Measurements from ENCODE around the gene SULT1E1. TPM values are rescaled to one million over a fixed set of nuclear protein-coding genes. Genes with fewer than 3 reads are reported as not detected.

The SULT1E1 gene
- total RNA-seq, 4 donors from 2014 or later = not detected

DNA sequence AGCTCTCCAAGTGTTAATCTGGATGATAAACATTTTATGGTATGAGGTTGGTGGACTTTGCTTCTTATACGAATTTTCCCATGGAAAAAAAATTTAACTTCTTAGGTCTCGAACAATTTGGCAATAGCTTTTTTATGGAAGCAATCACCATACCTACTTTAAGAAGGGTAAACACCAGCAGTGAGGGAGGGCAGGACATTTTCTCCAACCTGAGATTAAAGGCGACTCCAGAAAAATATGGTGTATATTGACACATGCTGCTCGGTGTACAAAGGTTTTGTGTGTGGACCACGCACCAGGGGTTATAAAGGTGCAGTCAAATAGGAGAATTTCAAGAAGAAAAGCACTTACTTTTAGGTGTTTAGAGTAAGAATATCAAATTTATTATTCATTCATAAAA, 34.2 kb upstream of the SULT1E1 start:
- DNase-seq = no peak
- no peaks in the 10 kb centered on the region for H3K27me3 ChIP-seq
- WGBS, 2 donors = 69 to 88% methylated on average over 5 of the region's 5 CpGs
- intact Hi-C loops (cut with DNase I) = loop anchor here (10.0 kb wide), 1 partner anchor 611 kb away; no protein-coding TSS in a partner anchor
- no peaks in the 10 kb centered on the region for H3K36me3 ChIP-seq
- TF ChIP-seq POLR2A (IDR thresholded peaks at IDR 0.05) (no peak), CTCF (IDR thresholded peaks at IDR 0.05) (no peak)
- no peak overlapping the region for H3K4me3 ChIP-seq (replicated peaks in 1 of 3)
- H3K27ac ChIP-seq = no peak overlapping the region
- H3K4me1 ChIP-seq = no peaks in the 10 kb centered on the region
- H3K9me3 ChIP-seq = no peaks in the 10 kb centered on the region

DNA sequence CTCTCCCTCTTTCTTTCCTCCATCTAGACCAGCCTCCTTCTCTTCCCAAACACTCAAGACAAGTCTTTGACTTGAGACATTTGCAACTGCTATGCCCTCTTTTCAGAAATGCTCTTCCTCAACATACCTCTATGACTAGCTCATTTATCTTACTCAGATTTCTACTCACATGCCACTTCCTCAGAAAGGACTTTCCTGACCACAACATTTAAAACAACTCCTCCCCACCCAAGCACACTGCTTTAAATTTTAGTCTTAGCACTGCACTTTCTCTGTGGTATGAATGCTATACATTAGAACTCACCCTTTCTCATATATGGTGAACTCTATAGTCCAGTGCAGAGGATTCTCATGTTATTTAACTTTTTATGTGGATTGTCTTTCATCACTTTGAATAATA, 28.4 kb upstream of the SULT1E1 start:
- Histone ChIP-seq H3K27me3 (no peaks in the 10 kb centered on the region), H3K4me1 (no peaks in the 10 kb centered on the region), H3K36me3 (no peaks in the 10 kb centered on the region), H3K9me3 (no peaks in the 10 kb centered on the region), H3K4me3 (replicated peaks in 1 of 3) (no peak overlapping the region), H3K27ac (no peak overlapping the region)
- DNase-seq = no peak
- TF ChIP-seq POLR2A (IDR thresholded peaks at IDR 0.05) = no peak
- TF ChIP-seq CTCF (IDR thresholded peaks at IDR 0.05) = no peak
- intact Hi-C loops (cut with DNase I) = no loop called here

DNA sequence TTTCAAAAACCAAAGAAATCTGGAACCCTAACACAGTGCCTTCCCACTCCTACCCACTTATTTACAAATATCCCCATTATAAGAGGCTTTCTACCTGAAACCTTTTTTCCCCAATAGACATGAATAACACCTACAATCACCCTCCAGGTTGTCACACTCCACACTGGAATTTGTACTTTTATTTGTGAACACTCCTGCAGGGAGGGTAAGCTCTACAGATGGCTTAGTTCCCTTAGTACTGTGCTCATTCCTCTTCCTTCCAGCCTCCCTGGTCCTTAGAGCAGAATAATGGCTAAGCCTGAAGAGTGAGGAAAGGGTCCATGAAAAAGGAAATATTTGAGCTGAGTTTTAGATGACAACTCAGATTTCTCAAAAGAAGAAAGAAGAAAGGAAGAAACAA, 22.2 kb upstream of the SULT1E1 start:
- Histone ChIP-seq H3K4me1 (no peaks in the 10 kb centered on the region), H3K27ac (no peak overlapping the region), H3K4me3 (replicated peaks in 1 of 3) (no peak overlapping the region), H3K36me3 (no peaks in the 10 kb centered on the region), H3K27me3 (no peaks in the 10 kb centered on the region), H3K9me3 (no peaks in the 10 kb centered on the region)
- TF ChIP-seq CTCF (IDR thresholded peaks at IDR 0.05) (no peak), POLR2A (IDR thresholded peaks at IDR 0.05) (no peak)
- intact Hi-C loops (cut with DNase I) = loop anchor here (5.0 kb wide), 1 partner anchor 190 kb away; no protein-coding TSS in a partner anchor
- DNase-seq = no peak

DNA sequence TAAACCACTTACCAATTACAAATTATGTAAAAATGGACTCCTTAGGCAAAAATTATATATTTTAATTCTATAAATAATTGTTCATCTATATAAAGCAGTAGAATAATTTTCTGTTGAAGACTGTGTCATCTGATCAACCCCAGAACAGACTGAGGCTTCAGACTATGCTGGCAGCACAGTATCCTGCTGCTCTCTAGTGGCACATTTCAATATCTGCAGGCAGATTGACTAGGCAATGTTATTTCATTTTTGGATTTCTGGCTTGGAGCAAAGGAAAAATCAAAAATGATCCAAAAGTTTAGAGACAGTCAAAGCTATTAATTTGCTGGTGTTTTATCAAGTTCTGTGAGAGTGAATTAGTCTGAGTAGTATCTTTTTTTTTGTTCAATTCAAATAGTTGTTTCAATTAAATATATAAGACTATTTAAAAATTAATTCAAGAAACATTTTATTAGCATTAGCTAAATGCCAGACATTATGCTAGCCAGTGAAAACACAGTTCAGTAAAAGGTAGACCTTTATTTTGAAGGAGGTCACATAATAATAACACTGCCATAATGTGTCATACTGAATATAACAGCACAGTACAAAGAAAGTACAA, 21.3 kb upstream of the SULT1E1 start:
- intact Hi-C loops (cut with DNase I) = loop anchor here (5.0 kb wide), 1 partner anchor 189 kb away; no protein-coding TSS in a partner anchor
- TF ChIP-seq CTCF (IDR thresholded peaks at IDR 0.05) (peak in 5 of 6 experiments; percentile 36 to 85 (median 74)), POLR2A (IDR thresholded peaks at IDR 0.05) (no peak)
- Histone ChIP-seq H3K9me3 (no peaks in the 10 kb centered on the region), H3K27me3 (no peaks in the 10 kb centered on the region), H3K36me3 (no peaks in the 10 kb centered on the region), H3K4me1 (no peaks in the 10 kb centered on the region), H3K4me3 (replicated peaks in 1 of 3) (no peak overlapping the region), H3K27ac (no peak overlapping the region)
- DNase-seq = peak; percentile 19 to 22

DNA sequence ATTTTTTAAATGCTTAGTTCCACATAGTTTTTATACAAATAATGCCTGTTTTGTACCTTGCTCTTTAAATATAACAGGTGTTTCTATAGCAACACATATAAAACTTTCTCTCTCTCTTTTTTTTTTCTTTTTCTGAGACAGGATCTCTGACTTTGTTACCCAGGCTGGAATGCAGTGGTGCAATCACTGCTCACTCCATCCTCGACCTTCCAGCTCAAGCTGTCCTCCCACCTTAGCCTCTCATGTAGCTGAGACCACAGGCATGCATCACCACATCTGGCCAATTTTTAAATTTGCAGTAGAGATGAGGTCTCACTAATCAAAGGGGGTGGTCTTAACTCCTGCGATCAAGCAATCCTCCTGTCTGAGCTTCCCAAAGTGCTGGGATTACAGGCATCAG, 18.3 kb upstream of the SULT1E1 start:
- H3K27me3 ChIP-seq = no peaks in the 10 kb centered on the region
- no peak for TF ChIP-seq POLR2A (IDR thresholded peaks at IDR 0.05)
- TF ChIP-seq CTCF (IDR thresholded peaks at IDR 0.05) = no peak
- H3K4me3 ChIP-seq (replicated peaks in 1 of 3) = no peak overlapping the region
- intact Hi-C loops (cut with DNase I) = no loop called here
- H3K4me1 ChIP-seq = no peaks in the 10 kb centered on the region
- no peak for DNase-seq
- WGBS, 2 donors = 77 to 93% methylated on average over 2 of the region's 2 CpGs
- no peaks in the 10 kb centered on the region for H3K9me3 ChIP-seq
- H3K27ac ChIP-seq = no peak overlapping the region
- H3K36me3 ChIP-seq = no peaks in the 10 kb centered on the region
